RWPE1 (cell line): ENCODE results near the gene CCNI2.

ENCODE experiments used
- CTCF ChIA-PET: fragments of 350-600 bp; sonication (Branson Sonifier 250); formaldehyde crosslinking; extraction: SDS; loops from one replicate; lab custom pipeline; 2021; lab: Yijun Ruan, JAX
- POLR2A ChIA-PET: fragments of 400-600 bp; formaldehyde crosslinking; extraction: SDS; loops from one replicate; lab custom pipeline; 2020; ENCODE audit warnings: antibody characterized with exemption; ENCODE audit not compliant: low non-redundant PET; lab: Yijun Ruan, JAX
- DNase-seq: peaks from one replicate; pipeline ENCODE4 v3.0.0; 2012; ENCODE audit warnings: low spot score
- H3K27ac ChIP-seq: fragments of 450-650 bp; 2 replicates; pipeline ENCODE4 v1.5.1; 2017
- CTCF ChIP-seq: fragments of 450-650 bp; conservative IDR thresholded peaks from 2 replicates; pipeline ENCODE4 v1.5.1; 2017; ENCODE audit warnings: low read depth, mild to moderate bottlenecking

Gene CCNI2

DNA sequence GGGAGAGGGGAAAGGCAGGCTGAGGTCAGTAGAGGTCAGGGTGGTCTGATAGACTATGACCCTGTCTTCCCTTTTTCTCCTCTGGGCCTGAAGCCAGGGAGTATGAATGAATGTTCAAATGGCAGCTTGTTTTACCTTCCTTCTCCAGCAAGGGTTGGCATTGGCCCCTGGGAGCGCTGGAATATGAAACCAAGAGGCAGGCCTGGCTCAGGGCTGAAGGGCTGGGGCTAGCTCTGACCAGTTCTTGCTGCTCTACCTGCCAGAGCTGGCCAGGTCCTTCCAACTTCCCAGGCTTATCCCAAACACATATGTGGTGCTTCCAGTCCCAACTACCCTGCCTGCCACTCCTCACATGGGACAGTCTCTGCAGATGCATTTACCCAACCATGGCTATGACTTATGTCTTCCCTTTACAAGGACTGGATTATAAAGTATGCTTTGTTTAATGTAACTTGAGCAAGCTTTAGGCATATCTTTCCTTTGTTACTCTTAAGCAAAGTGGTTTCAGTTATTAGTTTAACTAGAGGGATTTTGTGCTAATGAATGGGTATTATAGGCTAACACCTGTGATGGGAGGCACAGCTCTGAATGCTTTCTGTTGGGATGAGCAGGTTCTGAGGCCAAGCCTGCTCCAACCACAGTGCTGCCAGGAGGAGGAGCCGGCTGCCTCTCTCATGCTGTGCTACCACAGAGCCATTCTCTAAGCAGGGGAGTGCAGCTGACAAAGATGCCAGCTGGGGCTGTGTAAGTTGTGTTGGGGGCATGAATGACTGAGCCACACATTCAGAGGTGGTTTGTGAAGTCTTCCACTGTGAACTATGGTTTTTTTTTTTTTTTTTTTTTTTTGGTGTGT lies 6.1 kb downstream of the CCNI2 start:
- DNase-seq: no peak
- CTCF ChIA-PET: interaction anchor here (0.5 to 1.6 kb wide), 9 partner anchors 13 to 406 kb away, joined by 3 to 12 read pairs (median 4); partner anchors contain the start of genes GDF9 and UQCRQ
- H3K27ac ChIP-seq: no peak overlapping the region
- TF ChIP-seq CTCF: no peak
- POLR2A ChIA-PET: interaction anchor here (0.5 to 1.0 kb wide), 2 partner anchors 69 to 257 kb away, joined by 3 read pairs; no protein-coding TSS in a partner anchor

- ChIA-PET CTCF (interaction anchor here (0.5 to 1.6 kb wide), 8 partner anchors 49 to 110 kb away, joined by 3 to 12 read pairs (median 4); partner anchors contain the start of gene SOWAHA), POLR2A (interaction anchor here (1.0 kb wide), 1 partner anchor 68 kb away, joined by 3 read pairs; no protein-coding TSS in a partner anchor)
- no peak overlapping the region for H3K27ac ChIP-seq
- no peak for TF ChIP-seq CTCF
- DNase-seq: no peak
Observed at GRCh38 chr5:132754111-132754510, 6.9 kb downstream of the CCNI2 start.

DNA sequence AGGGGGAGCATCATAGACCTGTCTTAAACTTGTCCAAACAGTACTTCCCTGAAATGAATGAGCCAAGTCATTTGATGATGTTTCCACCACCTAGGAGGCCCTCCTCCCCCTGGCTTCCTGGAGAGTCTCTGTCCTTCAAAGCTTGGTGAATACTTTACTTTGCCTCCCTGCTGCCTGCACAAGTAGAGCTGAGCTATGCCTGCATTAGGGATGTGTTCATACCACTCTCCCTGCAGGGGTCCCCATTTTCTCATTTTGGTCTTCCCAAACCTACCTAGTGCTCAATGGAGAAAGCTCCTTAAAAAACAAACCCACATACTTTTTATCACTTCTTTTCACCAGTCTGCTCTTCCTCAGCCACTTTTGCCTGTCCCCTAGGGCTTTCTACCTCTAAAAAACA lies 7.7 kb downstream of the CCNI2 start:
- no peak for TF ChIP-seq CTCF
- no peak for DNase-seq
- CTCF ChIA-PET: interaction anchor here (0.6 to 1.6 kb wide), 9 partner anchors 12 to 697 kb away, joined by 3 to 5 read pairs (median 3); partner anchors contain the start of gene SOWAHA

GRCh38 chr5:132756542-132756941 lies 9.3 kb downstream of the CCNI2 start:
- no peak for TF ChIP-seq CTCF
- no peak for DNase-seq
- ChIA-PET POLR2A (no interaction called here), CTCF (interaction anchor here (0.6 to 1.6 kb wide), 4 partner anchors 10 to 635 kb away, joined by 3 to 4 read pairs (median 4); no protein-coding TSS in a partner anchor)
- no peak overlapping the region for H3K27ac ChIP-seq

More for the DNA sequence above, 7.7 kb downstream of the CCNI2 start:
- H3K27ac ChIP-seq: no peak overlapping the region
- POLR2A ChIA-PET: interaction anchor here (0.7 kb wide), 1 partner anchor 8 kb away, joined by 3 read pairs; no protein-coding TSS in a partner anchor

- no peak for DNase-seq
- TF ChIP-seq CTCF: no peak
- ChIA-PET CTCF (interaction anchor here (1.5 kb wide), 1 partner anchor 62 kb away, joined by 4 read pairs; no protein-coding TSS in a partner anchor), POLR2A (no interaction called here)
- no peak overlapping the region for H3K27ac ChIP-seq
Observed at GRCh38 chr5:132758451-132758850, 11.2 kb downstream of the CCNI2 start.
